Measurements from ENCODE around the gene NCAPD2.

GRCh38 chr12:6460751-6461371 is 33.0 kb upstream of the NCAPD2 start:
- TF ChIP-seq CTCF (conservative IDR thresholded peaks at IDR 0.05; ENCODE audit: low read depth, low read length): no peak
- TF ChIP-seq POLR2A (IDR thresholded peaks at IDR 0.05; ENCODE audit: low read depth, low read length): no peak
